ENCODE data around the gene LIF.

DNA sequence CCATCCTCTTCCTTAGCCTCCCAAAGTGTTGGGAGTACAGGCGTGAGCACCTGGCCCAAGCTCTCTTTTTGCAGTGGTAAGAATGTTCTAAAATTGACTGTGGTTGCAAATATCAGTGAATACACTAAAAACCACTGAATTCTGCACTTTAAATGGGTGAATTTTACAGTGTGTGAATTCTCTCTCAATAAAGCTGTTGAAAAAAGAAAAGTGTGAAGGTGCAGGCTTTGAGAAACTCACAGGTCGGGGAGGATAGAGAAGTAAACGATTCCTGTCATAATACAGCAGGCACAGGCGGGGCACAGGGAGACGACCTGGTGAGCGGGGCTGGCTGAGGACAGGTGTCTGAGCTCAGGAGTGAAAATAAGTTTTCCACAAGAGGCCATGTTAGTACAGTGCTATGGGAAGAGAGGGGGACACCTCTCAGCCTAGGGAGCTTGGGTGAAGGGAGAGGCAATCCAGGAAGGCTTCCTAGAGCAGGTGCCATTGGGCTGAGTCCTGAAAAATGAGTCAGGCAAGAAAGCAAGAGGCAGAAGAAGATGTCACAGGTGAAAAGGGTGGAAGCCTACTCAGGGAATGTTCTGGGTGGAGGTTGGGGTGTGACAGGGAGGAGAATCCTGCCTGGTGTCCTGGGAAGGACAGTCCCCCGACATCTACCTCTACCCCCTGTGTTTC is 26.1 kb downstream of the LIF start:
- TF ChIP-seq, protein P1, sequence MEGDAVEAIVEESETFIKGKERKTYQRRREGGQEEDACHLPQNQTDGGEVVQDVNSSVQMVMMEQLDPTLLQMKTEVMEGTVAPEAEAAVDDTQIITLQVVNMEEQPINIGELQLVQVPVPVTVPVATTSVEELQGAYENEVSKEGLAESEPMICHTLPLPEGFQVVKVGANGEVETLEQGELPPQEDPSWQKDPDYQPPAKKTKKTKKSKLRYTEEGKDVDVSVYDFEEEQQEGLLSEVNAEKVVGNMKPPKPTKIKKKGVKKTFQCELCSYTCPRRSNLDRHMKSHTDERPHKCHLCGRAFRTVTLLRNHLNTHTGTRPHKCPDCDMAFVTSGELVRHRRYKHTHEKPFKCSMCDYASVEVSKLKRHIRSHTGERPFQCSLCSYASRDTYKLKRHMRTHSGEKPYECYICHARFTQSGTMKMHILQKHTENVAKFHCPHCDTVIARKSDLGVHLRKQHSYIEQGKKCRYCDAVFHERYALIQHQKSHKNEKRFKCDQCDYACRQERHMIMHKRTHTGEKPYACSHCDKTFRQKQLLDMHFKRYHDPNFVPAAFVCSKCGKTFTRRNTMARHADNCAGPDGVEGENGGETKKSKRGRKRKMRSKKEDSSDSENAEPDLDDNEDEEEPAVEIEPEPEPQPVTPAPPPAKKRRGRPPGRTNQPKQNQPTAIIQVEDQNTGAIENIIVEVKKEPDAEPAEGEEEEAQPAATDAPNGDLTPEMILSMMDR (IDR thresholded peaks at IDR 0.05; ENCODE audit: poor library complexity), result no peak
- TF ChIP-seq EZH2 (IDR thresholded peaks at IDR 0.05; ENCODE audit: borderline replicate concordance) (no peak), EZH2phosphoT487 (IDR thresholded peaks at IDR 0.05; ENCODE audit: low read depth, severe bottlenecking, unreplicated experiment) (no peak)
